Fibroblast of skin of right quadriceps (primary cell): Measurements from ENCODE around the gene TFPT.

ENCODE experiments used
- DNase-seq: peaks from one replicate; pipeline ENCODE4 v3.0.0-alpha.2; 2013

The TFPT gene

DNA sequence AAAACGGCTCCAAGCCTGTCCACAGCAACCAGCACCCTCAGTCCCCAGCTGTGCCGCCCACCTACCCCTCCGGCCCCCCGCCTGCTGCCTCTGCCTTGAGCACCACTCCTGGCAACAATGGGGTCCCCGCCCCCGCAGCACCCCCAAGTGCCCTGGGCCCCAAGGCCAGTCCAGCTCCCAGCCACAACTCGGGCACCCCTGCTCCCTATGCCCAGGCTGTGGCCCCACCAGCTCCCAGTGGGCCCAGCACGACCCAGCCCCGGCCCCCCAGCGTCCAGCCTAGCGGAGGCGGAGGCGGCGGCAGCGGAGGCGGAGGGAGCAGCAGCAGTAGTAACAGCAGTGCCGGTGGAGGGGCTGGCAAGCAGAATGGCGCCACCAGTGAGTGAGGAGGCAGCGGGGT is 32.7 kb upstream of the TFPT start:
- no peak for DNase-seq

DNA sequence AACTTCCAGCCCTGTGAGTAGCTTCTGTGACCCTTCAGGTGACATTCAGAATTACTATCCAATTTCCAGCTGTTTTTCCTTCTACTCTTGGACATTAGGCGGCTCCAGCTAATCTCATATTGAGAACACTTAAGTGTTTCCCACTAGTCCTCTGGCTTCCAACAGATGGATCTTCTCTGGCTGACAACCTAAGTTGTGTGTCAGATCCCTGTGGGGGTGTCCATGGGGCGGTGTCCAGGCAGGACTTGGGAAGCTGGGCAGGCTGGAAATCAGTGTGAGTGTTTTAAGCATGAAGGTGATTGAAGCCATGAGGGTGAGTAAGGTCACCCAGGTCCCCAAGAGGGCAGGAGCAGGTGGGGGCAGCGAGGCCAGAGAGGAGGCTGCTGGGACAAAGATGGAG is 32.2 kb upstream of the TFPT start:
- no peak for DNase-seq

GRCh38 chr19:54145541-54146158 is 30.2 kb upstream of the TFPT start:
- DNase-seq = no peak

- no peak for DNase-seq
Observed at GRCh38 chr19:54142166-54142780, 26.8 kb upstream of the TFPT start.

DNA sequence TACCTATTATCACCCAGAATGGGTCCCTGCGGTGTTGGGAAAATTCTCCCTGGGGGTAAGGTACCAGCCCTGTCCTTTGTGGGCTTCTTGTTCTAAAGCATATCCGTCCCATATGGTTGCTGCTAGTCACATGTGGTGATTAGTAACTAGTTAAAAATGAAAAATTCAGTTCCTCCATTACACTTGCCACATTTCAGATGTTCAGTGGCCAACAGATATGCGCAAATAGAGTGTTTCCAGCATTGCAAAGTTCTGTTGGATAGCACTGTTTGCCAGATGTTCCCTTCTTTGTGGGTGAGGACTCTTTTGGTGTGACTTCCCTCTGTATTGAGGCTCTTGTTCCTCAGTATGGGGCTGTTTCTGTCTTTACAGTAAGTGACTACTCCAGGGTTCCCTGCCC is 25.9 kb upstream of the TFPT start:
- peak; percentile 43 for DNase-seq

DNA sequence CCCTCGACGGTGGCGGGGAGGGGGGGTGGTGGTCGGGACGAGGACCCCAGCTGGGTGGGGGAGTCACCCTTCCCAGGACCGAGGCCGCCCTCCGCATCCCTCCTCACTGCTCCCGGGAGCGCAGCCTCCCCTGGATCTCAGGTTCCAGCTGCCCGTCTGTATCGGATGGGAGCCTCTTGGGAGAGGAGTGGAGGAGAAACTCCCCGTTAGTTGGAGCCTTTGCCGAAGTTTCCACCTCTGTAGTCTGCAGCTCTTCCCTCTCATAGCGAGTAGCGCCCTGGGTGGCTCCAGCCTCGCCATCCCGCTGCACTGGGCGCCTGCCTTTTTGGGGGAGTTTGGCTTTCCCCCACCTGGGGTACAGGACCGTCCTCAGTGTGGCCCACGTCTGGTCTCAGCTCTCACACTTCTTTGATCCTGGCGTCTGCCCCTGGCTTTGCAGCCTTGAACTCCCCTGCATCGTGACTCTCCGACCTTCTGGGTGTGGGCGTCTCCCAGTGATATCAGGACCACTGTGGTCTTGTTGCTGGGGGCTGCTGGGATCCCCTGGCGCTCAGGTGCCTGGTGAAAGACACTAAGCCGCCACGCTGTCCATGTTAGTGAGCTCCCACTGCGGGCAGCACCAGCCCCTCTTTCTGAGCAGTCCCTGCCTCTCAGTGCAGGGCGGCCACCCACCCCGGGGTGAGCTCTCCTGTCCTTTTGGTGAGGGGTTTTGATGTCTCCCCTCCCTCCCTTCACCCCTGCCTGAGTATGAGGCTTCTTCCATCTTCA is 23.2 kb upstream of the TFPT start:
- DNase-seq = no peak

- no peak for DNase-seq
Observed at GRCh38 chr19:54137699-54138488, 22.4 kb upstream of the TFPT start, which contains the start of gene CNOT3. TSS of gene CNOT3 (plus strand) at chr19:54137762. CDS start at chr19:54142979, 5,217 bp downstream.

DNA sequence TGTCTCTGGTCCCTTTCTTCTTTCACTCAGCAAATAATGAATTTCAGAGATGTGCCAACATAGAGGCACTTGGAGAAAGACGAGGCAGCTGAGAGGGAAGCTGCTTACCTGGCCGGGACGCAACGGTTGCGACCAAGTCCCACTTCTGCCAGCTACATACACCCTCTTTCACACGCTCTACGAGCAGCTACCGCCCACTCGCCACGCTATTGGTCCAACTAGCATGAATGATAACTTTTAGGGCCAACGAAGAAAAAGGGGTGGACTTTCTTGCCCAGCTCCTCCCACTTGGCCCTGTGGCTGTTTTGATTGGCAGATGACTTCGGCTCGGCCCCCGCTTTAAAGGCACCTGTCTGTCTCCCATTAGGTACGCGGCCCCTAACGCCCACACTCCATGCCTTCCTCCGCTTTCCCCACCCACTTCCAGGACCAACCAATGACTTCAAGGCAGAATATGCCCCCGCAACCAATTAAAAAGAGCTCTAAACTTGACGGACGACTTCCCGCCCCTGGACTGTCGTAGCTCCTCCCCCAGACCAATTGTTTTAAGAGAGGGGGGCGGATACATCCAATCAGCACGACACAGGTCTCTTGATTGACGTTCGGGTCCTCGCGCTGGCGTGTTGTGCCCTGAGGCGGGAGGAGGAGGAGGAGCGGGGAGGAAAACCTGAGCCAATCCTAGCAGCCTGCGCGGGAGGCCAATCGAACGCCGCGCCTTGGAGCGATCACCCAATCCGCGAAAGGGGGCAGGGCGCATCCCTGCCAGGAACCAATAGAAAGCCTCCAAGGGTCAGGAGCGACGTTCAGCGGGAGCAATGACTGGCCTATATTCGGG is 21.6 kb upstream of the TFPT start:
- DNase-seq = peak; percentile 100

GRCh38 chr19:54136086-54136863 is 20.8 kb upstream of the TFPT start:
- no peak for DNase-seq

DNA sequence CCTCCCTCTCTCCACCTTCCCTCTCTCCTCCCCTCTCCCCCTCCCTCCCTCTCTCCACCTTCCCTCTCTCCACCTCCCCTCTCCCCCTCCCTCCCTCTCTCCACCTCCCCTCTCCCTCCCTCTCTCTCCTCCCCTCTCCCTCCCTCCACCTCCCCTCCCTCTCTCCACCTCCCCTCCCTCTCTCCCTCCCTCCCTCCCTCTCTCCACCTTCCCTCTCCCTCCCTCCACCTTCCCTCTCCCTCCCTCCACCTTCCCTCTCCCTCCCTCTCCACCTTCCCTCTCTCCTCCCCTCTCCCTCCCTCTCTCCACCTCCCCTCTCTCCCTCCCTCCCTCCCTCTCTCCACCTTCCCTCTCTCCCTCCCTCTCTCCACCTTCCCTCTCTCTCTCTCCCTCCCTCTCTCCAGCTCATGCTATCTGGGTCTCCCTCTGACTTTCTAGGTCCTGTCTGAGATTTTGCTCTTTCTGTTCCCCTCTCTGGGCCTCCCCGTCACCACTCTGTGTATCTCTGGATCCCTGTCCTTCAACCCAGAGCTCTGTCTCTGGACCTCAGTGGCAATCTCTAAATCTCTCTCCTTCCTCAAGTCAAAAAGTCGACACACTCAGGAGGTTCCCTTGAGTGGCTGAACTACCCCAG is 18.6 kb upstream of the TFPT start:
- no peak for DNase-seq

- DNase-seq = peak; percentile 59
Observed at GRCh38 chr19:54133312-54133956, 18.0 kb upstream of the TFPT start.

DNA sequence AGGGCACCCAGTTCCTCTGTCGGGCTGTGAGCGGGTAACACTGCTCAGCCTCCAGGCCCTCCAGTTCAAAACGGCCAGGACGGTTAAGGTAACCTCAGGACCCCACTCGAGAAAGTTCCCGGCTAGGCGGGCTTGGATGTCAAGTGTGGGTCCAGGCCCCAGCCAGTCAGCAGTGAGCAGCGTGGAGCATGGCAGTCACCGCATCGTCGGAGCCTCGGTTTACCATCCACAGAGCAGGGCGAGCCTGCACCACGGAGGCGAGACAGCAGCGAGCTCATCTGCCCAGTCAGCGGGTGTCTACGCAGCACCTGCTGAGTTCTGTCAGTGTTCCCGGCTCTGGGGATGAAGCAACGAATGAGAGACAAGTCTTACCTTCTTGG is 14.2 kb upstream of the TFPT start:
- DNase-seq = no peak

DNA sequence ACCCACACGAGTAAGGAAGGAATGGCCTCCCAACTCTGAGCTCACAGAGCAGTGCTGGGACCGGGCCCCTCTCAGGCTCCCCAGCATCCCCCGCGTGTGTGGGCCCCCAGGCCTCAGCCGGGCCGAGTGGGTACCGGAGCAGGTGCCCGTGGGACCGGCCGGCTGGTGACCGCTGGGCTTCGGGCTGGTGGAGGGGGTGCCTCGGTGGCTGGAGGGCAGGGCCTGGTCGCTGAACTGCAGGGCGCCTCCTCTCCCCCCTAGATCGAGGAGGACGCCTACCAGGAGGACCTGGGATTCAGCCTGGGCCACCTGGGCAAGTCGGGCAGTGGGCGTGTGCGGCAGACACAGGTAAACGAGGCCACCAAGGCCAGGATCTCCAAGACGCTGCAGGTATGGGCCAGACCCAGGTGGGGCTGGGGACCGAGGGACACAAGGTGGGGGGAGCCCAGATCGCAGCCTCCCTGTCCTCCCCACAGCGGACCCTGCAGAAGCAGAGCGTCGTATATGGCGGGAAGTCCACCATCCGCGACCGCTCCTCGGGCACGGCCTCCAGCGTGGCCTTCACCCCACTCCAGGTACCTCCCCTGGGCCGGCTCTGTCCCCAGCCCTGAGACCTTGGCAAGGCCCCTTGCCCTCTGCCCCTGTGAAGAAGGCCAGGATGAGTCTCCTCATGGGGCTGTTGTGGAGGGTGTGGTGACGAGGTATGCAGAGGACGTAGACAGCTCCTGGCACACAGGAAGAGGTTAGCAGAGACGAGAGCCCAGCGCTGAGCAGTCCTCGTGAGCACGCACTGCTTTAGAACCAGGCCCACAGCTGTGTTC is 13.5 kb upstream of the TFPT start:
- no peak for DNase-seq

- no peak for DNase-seq
Observed at GRCh38 chr19:54128441-54128725, 12.9 kb upstream of the TFPT start.

- DNase-seq = no peak
Observed at GRCh38 chr19:54127688-54128440, 12.4 kb upstream of the TFPT start.

DNA sequence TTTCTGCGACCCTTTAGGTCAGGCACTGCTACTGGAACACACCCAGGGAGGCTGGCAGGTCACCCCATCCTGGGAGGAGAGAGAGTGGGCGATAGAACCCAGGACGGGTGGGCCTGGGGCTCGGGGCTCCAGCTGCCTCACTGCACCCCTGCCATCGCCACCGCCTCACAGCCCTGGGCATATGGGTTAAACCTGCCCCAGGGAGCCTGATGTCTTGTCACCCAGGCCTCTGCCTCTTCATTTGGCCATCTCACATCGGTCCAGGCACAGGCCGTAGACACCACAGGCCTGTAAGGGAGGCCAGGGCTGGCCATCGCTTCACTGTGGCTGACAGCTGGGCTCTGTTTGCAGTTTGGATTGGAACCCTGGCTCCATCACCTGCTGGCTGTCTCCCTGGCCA is 10.3 kb upstream of the TFPT start:
- no peak for DNase-seq

DNA sequence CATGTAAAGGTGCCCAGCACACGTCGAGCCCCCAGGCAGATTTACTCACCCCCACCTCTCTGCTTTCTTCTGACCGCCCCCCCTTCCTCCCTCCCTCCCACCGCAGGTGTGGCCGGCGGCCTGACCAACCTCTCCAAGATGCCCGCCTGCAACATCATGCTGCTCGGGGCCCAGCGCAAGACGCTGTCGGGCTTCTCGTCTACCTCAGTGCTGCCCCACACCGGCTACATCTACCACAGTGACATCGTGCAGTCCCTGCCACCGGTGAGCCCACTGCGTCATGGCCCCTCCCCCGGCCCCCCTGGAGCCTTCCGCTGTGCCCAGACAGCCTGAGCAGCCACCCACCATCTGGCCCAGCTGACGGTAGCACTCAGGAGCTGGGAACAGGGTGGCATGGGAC is 8.9 kb upstream of the TFPT start:
- DNase-seq = no peak

- DNase-seq = no peak
Observed at GRCh38 chr19:54123682-54124081, 8.2 kb upstream of the TFPT start.

GRCh38 chr19:54121259-54121658 is 5.8 kb upstream of the TFPT start:
- no peak for DNase-seq
